Measurements from ENCODE around the gene GALM.
"Not testable (repeated sequence)": the region's sequence is repeated elsewhere in the genome, so short reads cannot be mapped to it uniquely, and the experiment has no call there.

The GALM gene

GRCh38 chr2:38682008-38682575 lies 16.2 kb downstream of the GALM start:
- DNase-seq (ENCODE audit: low read depth) = no peak

GRCh38 chr2:38682620-38683019 lies 16.7 kb downstream of the GALM start:
- DNase-seq (ENCODE audit: low read depth) = not testable (repeated sequence)

GRCh38 chr2:38683766-38684165 lies 17.9 kb downstream of the GALM start:
- DNase-seq (ENCODE audit: low read depth) = no peak

GRCh38 chr2:38685116-38685735 lies 19.3 kb downstream of the GALM start:
- no peak for DNase-seq (ENCODE audit: low read depth)

- peak; percentile 88 for DNase-seq (ENCODE audit: low read depth)
These were observed 24.8 kb downstream of the GALM start for GRCh38 chr2:38690499-38691420.

GRCh38 chr2:38691994-38692393 lies 26.1 kb downstream of the GALM start:
- DNase-seq (ENCODE audit: low read depth) = no peak

- no peak for DNase-seq (ENCODE audit: low read depth)
These were observed 26.9 kb downstream of the GALM start for GRCh38 chr2:38692636-38693318.

GRCh38 chr2:38697116-38697840 lies 31.4 kb downstream of the GALM start:
- DNase-seq (ENCODE audit: low read depth) = no peak

GRCh38 chr2:38698467-38699003 lies 32.6 kb downstream of the GALM start:
- no peak for DNase-seq (ENCODE audit: low read depth)

- DNase-seq (ENCODE audit: low read depth) = no peak
These were observed 34.3 kb downstream of the GALM start for GRCh38 chr2:38700113-38700785.

- DNase-seq (ENCODE audit: low read depth) = no peak
These were observed 35.1 kb downstream of the GALM start for GRCh38 chr2:38700881-38701458.

- no peak for DNase-seq (ENCODE audit: low read depth)
These were observed 35.6 kb downstream of the GALM start for GRCh38 chr2:38701542-38701941.

- DNase-seq (ENCODE audit: low read depth) = peak; percentile 83
These were observed 36.5 kb downstream of the GALM start for GRCh38 chr2:38702413-38702812.

GRCh38 chr2:38703336-38703735 lies 37.4 kb downstream of the GALM start:
- DNase-seq (ENCODE audit: low read depth) = not testable (repeated sequence)

GRCh38 chr2:38704664-38705063 lies 38.8 kb downstream of the GALM start:
- DNase-seq (ENCODE audit: low read depth) = no peak

GRCh38 chr2:38706846-38707345 lies 41.0 kb downstream of the GALM start:
- no peak for DNase-seq (ENCODE audit: low read depth)

- DNase-seq (ENCODE audit: low read depth) = not testable (repeated sequence)
These were observed 42.6 kb downstream of the GALM start for GRCh38 chr2:38708491-38708890.

GRCh38 chr2:38708900-38709566 lies 43.1 kb downstream of the GALM start:
- no peak for DNase-seq (ENCODE audit: low read depth)

- no peak for DNase-seq (ENCODE audit: low read depth)
These were observed 43.8 kb downstream of the GALM start for GRCh38 chr2:38709567-38710194.
